Hepatocyte (in vitro differentiated cells): ENCODE results near the gene CBLIF. TPM values are rescaled to one million over a fixed set of nuclear protein-coding genes. Genes with fewer than 3 reads are reported as not detected.

Experiments used
- DNase-seq: peaks from one replicate; pipeline ENCODE4 v3.0.0-alpha.2; 2016; ENCODE audit warnings: low spot score
- H2AFZ ChIP-seq: fragments of 200-600 bp; sonication (generic); 2 replicates; pipeline ENCODE4 v1.6.0; 2016; ENCODE audit warnings: antibody characterized with exemption, mild to moderate bottlenecking
- H3K27ac ChIP-seq: fragments of 200-600 bp; sonication (generic); 2 replicates; pipeline ENCODE4 v1.5.1; 2016; ENCODE audit warnings: mild to moderate bottlenecking
- H3K27me3 ChIP-seq: fragments of 200-600 bp; sonication (generic); 2 replicates; pipeline ENCODE4 v1.6.1; 2016
- H3K36me3 ChIP-seq: fragments of 200-600 bp; sonication (generic); replicated peaks from 2 replicates; pipeline ENCODE4 v1.5.1; 2016; ENCODE audit warnings: low read depth; ENCODE audit not compliant: insufficient read depth
- H3K4me1 ChIP-seq: fragments of 200-600 bp; sonication (generic); 2 replicates; pipeline ENCODE4 v1.5.1; 2016; ENCODE audit warnings: mild to moderate bottlenecking, moderate library complexity; ENCODE audit not compliant: insufficient read depth
- H3K4me2 ChIP-seq: fragments of 200-600 bp; sonication (generic); 2 replicates; pipeline ENCODE4 v1.6.0; 2016
- H3K4me3 ChIP-seq: fragments of 200-600 bp; sonication (generic); 2 replicates; pipeline ENCODE4 v1.5.1; 2016; ENCODE audit warnings: mild to moderate bottlenecking
- H3K79me2 ChIP-seq: fragments of 200-600 bp; sonication (generic); 2 replicates; pipeline ENCODE4 v1.6.0; 2017; ENCODE audit warnings: mild to moderate bottlenecking
- H3K9me2 ChIP-seq: fragments of 200-600 bp; sonication (generic); replicated peaks from 2 replicates; pipeline ENCODE4 v1.6.0; 2017; ENCODE audit warnings: mild to moderate bottlenecking; ENCODE audit not compliant: insufficient read depth
- H3K9me3 ChIP-seq: fragments of 200-600 bp; sonication (generic); 2 replicates; pipeline ENCODE4 v1.5.1; 2016; ENCODE audit warnings: low read depth, mild to moderate bottlenecking
- H4K20me1 ChIP-seq: fragments of 200-600 bp; sonication (generic); 2 replicates; pipeline ENCODE4 v1.6.0; 2016; ENCODE audit warnings: mild to moderate bottlenecking; ENCODE audit not compliant: insufficient read depth, poor library complexity, severe bottlenecking
- EZH2 ChIP-seq: fragments of 200-600 bp; sonication (generic); IDR thresholded peaks from 2 replicates; pipeline ENCODE4 v1.6.1; 2016; ENCODE audit warnings: antibody characterized with exemption, mild to moderate bottlenecking, borderline replicate concordance
- EZH2phosphoT487 ChIP-seq: fragments of 200-600 bp; sonication (generic); IDR thresholded peaks from one replicate; pipeline ENCODE4 v1.6.1; 2018; ENCODE audit warnings: antibody characterized with exemption, mild to moderate bottlenecking, low read depth, moderate library complexity; ENCODE audit not compliant: unreplicated experiment, severe bottlenecking
- WGBS: methylation state at CpG from one replicate; pipeline ENCODE4 v1.1.6; 2016; ENCODE audit warnings: low lambda C conversion rate; ENCODE audit errors: missing lambda C conversion rate; 5-methylcytosine and 5-hydroxymethylcytosine counted together
- polyA plus RNA-seq: library from polyadenylated mRNA; unstranded; fragments of >200 nt; fragmentation: Nextera tagmentation; extraction: Ambion mirVana; gene quantifications from 2 replicates; pipeline ENCODE4 v1.2.1, GENCODE V29; 2016
- total RNA-seq: library from RNA; depleted of rRNA; stranded (reverse); fragments of >200 nt; gene quantifications from 2 replicates; pipeline ENCODE4 v1.2.3, GENCODE V29; 2014
- TF ChIP-seq, protein P1 (sequence below): fragments of 200-600 bp; sonication (generic); IDR thresholded peaks from 2 replicates; pipeline ENCODE4 v1.5.1; 2016; ENCODE audit warnings: antibody characterized with exemption, mild to moderate bottlenecking; ENCODE audit not compliant: poor library complexity

CBLIF gene
- total and polyA plus RNA-seq, 2 experiments from 2014 or later = 45.2 to 60.8 TPM

DNA sequence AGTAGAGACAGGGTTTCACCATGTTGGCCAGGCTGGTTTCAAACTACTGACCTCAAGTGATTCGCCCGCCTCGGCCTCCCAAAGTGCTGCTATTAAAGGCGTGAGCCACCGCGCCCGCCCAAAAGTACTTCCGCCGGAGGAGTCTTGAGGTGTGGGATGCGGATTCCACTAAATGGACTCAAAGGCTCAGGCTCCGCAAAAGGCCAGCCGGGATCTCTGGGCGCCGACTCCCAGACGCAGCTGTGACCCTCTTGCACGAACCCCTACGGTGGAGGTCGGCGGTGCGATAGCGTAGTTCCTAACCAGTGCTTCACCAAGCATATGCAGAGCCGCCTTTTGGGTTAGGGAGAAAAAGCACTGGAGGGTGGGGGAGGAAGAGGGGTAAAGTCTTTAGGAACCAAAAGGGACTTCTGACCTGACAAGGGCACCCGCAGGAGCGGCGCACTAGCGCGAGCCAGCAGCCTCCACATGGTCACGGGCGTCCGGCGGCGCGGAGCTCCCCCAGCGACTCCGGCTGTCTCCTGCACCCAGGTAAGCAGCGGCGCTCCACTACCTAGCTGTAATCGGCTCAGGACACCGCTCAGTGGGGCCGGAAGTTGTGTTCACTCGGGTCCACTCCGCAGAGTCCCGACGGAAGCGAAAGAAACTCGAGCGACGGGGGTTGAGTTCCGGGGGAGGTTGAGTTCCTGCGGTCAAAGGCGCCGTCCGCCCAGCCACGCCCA, 34.9 kb downstream of the CBLIF start, which contains the start of gene MRPL16:
Gene MRPL16, minus strand, starts transcription at position 590 of the 722 bp plus-strand sequence. Its CDS starts 120 bp downstream, at position 470.
- Histone ChIP-seq H3K27me3 (no peaks in the 10 kb centered on the region), H3K4me2 (peak within 1 kb of the TSS; percentile 91), H3K9me3 (no peaks in the 10 kb centered on the region), H3K4me1 (peaks cover 8% of the 10 kb centered on the region), H3K79me2 (peaks cover 11% of the 10 kb centered on the region), H3K9me2 (no peaks in the 10 kb centered on the region), H4K20me1 (no peaks in the 10 kb centered on the region), H3K4me3 (peak within 1 kb of the TSS; percentile 73), H2AFZ (peak within 1 kb of the TSS; percentile 97), H3K27ac (peak within 1 kb of the TSS; percentile 84), H3K36me3 (no peaks in the 10 kb centered on the region)
- TF ChIP-seq EZH2phosphoT487 (no peak), EZH2 (no peak)
- TF ChIP-seq, protein P1, sequence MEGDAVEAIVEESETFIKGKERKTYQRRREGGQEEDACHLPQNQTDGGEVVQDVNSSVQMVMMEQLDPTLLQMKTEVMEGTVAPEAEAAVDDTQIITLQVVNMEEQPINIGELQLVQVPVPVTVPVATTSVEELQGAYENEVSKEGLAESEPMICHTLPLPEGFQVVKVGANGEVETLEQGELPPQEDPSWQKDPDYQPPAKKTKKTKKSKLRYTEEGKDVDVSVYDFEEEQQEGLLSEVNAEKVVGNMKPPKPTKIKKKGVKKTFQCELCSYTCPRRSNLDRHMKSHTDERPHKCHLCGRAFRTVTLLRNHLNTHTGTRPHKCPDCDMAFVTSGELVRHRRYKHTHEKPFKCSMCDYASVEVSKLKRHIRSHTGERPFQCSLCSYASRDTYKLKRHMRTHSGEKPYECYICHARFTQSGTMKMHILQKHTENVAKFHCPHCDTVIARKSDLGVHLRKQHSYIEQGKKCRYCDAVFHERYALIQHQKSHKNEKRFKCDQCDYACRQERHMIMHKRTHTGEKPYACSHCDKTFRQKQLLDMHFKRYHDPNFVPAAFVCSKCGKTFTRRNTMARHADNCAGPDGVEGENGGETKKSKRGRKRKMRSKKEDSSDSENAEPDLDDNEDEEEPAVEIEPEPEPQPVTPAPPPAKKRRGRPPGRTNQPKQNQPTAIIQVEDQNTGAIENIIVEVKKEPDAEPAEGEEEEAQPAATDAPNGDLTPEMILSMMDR = peak; percentile 41
- WGBS = under 1% methylated on average over 54 of the region's 54 CpGs
- DNase-seq = peak; percentile 95

DNA sequence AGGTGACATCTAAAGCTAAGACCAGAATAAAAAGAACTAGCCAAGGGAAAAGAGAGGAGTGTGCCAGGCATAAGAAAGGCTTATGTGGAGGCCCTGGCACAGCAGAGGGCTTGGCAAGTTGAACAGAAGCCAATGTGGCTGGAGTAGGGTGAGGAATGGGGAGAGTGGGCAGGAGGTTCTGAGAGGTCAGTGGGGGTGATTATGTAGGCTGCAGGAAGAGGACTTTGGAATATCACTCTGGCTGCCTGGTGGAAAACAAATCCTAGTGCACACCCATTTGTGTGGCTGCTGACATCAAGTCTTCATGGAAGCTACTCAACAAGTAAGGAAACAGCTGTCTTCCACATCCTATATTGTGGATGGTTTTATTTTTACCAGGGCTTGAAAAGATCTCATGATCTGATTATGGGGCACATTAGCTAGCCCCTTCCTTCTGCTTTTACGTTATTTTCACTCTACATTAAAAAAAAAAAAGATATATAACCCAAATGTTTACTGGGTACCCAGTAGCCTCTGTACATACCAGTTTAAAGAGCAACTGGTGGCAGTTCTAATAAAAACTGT, 38.2 kb downstream of the CBLIF start:
- TF ChIP-seq, protein P1 = no peak
- TF ChIP-seq EZH2phosphoT487 (no peak), EZH2 (no peak)
- Histone ChIP-seq H3K27ac (peak overlapping the region; percentile 25), H3K4me2 (no peak overlapping the region), H3K79me2 (peaks cover 11% of the 10 kb centered on the region), H3K9me2 (no peaks in the 10 kb centered on the region), H3K9me3 (no peaks in the 10 kb centered on the region), H4K20me1 (no peaks in the 10 kb centered on the region), H3K4me3 (no peak overlapping the region), H3K27me3 (no peaks in the 10 kb centered on the region), H3K36me3 (no peaks in the 10 kb centered on the region), H2AFZ (no peak overlapping the region), H3K4me1 (peaks cover 8% of the 10 kb centered on the region)
- peak; percentile 16 for DNase-seq
- 96% methylated on average over 1 of the region's 1 CpG for WGBS

DNA sequence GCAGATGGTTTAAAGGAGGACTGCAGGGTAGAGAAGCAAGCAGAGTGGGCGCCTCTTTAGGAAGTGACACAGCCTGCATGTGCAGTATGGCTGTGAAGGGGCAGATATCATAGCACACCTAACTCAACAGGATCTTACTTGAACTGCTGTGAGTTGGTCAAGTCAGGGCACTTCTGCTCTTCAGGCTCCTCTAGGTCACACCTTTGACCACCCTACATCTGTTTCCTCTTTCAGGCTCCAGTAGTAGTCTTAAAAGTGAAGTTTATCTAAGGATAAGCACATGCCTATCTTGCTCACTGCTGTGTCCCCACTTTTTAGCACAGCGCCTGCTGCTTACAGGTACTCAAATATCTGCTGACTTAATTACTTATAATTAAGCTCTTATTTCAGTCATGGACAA, 41.2 kb downstream of the CBLIF start:
- Histone ChIP-seq H3K4me1 (peaks cover 12% of the 10 kb centered on the region), H3K4me3 (no peak overlapping the region), H3K27ac (no peak overlapping the region), H3K4me2 (no peak overlapping the region), H2AFZ (no peak overlapping the region), H3K79me2 (peaks cover 7% of the 10 kb centered on the region), H3K36me3 (no peaks in the 10 kb centered on the region), H4K20me1 (no peaks in the 10 kb centered on the region), H3K9me3 (no peaks in the 10 kb centered on the region), H3K9me2 (no peaks in the 10 kb centered on the region), H3K27me3 (no peaks in the 10 kb centered on the region)
- TF ChIP-seq EZH2phosphoT487 = no peak
- WGBS = 94% methylated on average over 2 of the region's 2 CpGs
- no peak for DNase-seq

GRCh38 chr11:59802639-59803176, 42.6 kb downstream of the CBLIF start:
- H3K4me2 ChIP-seq = no peak overlapping the region
- 57% methylated on average over 4 of the region's 4 CpGs for WGBS
- H2AFZ ChIP-seq = no peak overlapping the region
- no peaks in the 10 kb centered on the region for H3K36me3 ChIP-seq
- peaks cover 12% of the 10 kb centered on the region for H3K4me1 ChIP-seq
- H3K27ac ChIP-seq = no peak overlapping the region
- H3K27me3 ChIP-seq = no peaks in the 10 kb centered on the region
- H3K4me3 ChIP-seq = no peak overlapping the region
- H3K9me2 ChIP-seq = no peaks in the 10 kb centered on the region
- no peaks in the 10 kb centered on the region for H3K9me3 ChIP-seq
- no peaks in the 10 kb centered on the region for H4K20me1 ChIP-seq
- TF ChIP-seq, protein P1 = peak; percentile 67
- no peak for TF ChIP-seq EZH2
- H3K79me2 ChIP-seq = peaks cover 3% of the 10 kb centered on the region
- DNase-seq = peak; percentile 62
